Prostate gland (tissue), 2 donors: ENCODE data around the gene PPP5C.

Experiments used
- CTCF ChIP-seq, 4 experiments: fragments of 200-600 bp in 2 of 4; fragments of 450-650 bp in 2 of 4; sonication (generic) in 2 of 4; IDR thresholded peaks; 1 replicate in 3 of 4; 2 replicates in 1 of 4; pipeline ENCODE4 v1.5.1; 2016 to 2019; ENCODE audit warnings: antibody characterized with exemption in 4 of 4, mild to moderate bottlenecking in 2 of 4, moderate library complexity in 2 of 4
- POLR2A ChIP-seq: fragments of 450-650 bp; IDR thresholded peaks from one replicate; pipeline ENCODE4 v1.6.1; 2016; ENCODE audit warnings: antibody characterized with exemption, mild to moderate bottlenecking

DNA sequence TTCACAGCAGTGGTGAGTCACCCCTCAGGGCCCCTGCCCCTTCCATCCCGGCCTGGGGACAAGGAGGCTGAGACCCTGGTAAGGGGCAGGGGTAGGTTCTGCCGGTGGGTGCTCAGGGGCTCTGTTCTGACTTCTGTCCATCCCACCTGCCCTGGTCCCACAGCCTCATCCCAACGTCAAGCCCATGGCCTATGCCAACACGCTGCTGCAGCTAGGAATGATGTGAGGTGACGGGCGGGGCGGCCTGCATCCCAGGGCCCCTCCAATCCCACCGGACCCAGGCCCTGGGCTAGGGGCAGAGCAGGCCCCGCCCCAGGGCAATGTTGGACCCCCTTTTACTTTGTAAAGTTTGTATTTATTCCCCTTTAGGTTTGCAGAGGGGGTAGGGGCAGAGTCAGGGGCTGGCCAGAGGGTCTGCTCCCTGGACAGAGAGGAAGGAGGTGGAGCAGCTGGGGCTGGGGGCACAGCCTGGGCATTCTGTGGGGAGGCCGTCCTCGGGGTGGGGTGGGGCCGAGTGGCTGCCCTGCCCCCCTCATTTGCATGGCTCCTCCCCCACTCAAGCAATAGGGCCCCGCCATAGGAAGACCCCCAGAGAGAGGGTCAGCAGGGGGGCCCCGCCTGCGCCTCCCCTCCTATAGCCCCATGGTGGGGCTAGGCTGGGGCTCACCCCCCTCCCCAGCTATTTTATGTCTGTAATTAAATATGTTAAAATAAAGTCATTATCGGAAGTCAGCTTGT is 43.4 kb downstream of the PPP5C start:
- no peak for TF ChIP-seq POLR2A
- no peak for TF ChIP-seq CTCF (IDR thresholded peaks at IDR 0.05)
